Adrenal gland (tissue), 5 donors: Measurements from ENCODE around the gene GPATCH4.

Source experiments
- POLR2A ChIP-seq, 2 donors: fragments of 450-650 bp; IDR thresholded peaks; one replicate each; pipeline ENCODE4 v1.6.1; 2017; ENCODE audit warnings: antibody characterized with exemption in 2 of 2, mild to moderate bottlenecking in 2 of 2, moderate library complexity in 1 of 2
- TF ChIP-seq, protein P1 (sequence below), 6 experiments: fragments of 450-650 bp in 4 of 6; fragments of 200-600 bp in 2 of 6; sonication (generic) in 1 of 6; IDR thresholded peaks; 1 replicate in 5 of 6; 2 replicates in 1 of 6; pipeline versions ENCODE4 v1.5.1 to v1.8.0; 2016 to 2021; ENCODE audit warnings: antibody characterized with exemption in 6 of 6, mild to moderate bottlenecking in 2 of 6, moderate library complexity in 1 of 6
- donor health status: DM: no; HTN: no; CAD: no.

DNA sequence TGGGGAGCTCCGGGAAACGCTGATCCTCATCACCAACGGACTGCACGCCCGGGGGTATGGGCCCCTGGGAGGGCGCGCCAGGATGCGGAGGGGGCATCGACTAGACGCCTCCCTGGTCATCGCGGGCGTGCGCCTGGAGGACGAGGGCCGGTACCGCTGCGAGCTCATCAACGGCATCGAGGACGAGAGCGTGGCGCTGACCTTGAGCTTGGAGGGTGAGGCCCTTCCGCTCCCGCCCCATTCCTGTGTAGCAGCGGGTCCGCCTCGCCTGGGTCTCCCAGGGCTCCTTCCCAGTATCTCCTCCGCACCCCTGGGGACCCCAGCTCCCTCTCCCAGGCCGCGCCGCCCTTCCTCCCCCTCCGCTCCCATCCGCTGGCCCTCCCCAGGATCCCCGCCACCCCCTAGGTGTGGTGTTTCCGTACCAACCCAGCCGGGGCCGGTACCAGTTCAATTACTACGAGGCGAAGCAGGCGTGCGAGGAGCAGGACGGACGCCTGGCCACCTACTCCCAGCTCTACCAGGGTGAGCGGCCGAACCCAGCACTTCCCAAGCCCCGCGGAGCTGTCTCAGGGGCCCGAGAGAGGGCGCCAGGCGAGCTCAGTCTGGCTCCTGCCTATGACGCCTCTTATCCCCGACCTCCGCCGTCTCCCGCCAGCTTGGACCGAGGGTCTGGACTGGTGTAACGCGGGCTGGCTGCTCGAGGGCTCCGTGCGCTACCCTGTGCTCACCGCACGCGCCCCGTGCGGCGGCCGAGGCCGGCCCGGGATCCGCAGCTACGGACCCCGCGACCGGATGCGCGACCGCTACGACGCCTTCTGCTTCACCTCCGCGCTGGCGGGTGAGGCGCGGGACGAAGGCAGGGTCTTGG, 22.9 kb upstream of the GPATCH4 start:
- TF ChIP-seq POLR2A (IDR thresholded peaks at IDR 0.05), result no peak
- TF ChIP-seq, protein P1, sequence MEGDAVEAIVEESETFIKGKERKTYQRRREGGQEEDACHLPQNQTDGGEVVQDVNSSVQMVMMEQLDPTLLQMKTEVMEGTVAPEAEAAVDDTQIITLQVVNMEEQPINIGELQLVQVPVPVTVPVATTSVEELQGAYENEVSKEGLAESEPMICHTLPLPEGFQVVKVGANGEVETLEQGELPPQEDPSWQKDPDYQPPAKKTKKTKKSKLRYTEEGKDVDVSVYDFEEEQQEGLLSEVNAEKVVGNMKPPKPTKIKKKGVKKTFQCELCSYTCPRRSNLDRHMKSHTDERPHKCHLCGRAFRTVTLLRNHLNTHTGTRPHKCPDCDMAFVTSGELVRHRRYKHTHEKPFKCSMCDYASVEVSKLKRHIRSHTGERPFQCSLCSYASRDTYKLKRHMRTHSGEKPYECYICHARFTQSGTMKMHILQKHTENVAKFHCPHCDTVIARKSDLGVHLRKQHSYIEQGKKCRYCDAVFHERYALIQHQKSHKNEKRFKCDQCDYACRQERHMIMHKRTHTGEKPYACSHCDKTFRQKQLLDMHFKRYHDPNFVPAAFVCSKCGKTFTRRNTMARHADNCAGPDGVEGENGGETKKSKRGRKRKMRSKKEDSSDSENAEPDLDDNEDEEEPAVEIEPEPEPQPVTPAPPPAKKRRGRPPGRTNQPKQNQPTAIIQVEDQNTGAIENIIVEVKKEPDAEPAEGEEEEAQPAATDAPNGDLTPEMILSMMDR (IDR thresholded peaks at IDR 0.05), result peak in 4 of 6 experiments; percentile 11 to 40 (median 28)
